H1 (cell line): ENCODE data around the gene CCNA1. TPM values are rescaled to one million over a fixed set of nuclear protein-coding genes. Genes with fewer than 3 reads are reported as not detected.
A peak's percentile ranks its signal among the peaks of the same experiment; 100 is the strongest.

Experiments
- CTCF ChIA-PET: fragments of 300-600 bp; sonication (Branson Sonifier 250); formaldehyde crosslinking; loops from one replicate; lab custom pipeline; 2021; ENCODE audit not compliant: partially characterized antibody; lab: Charles Lee
- POLR2A ChIA-PET: fragments of 300-600 bp; sonication (Branson Sonifier 250); formaldehyde crosslinking; loops from one replicate; lab custom pipeline; 2021; ENCODE audit warnings: inconsistent platforms; ENCODE audit not compliant: partially characterized antibody; lab: Charles Lee
- DNase-seq, 2 experiments: peaks; one replicate each; pipeline versions ENCODE4 v3.0.0 to v3.0.0-alpha.2; 2010 to 2022; ENCODE audit warnings: low spot score in 2 of 2, low read depth in 1 of 2, mixed read lengths in 1 of 2
- FAIRE-seq: peaks from 2 replicates; lab custom pipeline; 2011; peaks lifted over from hg19 to GRCh38; lab: Jason Lieb, UNC
- H2AFZ ChIP-seq: 2 replicates; pipeline ENCODE4 v1.8.1; 2012; ENCODE audit warnings: low read length, inconsistent platforms
- H2AK5ac ChIP-seq: 2 replicates; pipeline ENCODE4 v1.6.1; 2013; ENCODE audit warnings: low read depth, low read length
- H2BK120ac ChIP-seq: replicated peaks from 2 replicates; pipeline ENCODE3; 2013; ENCODE audit warnings: low read depth, low read length, inconsistent platforms
- H2BK12ac ChIP-seq: 2 replicates; pipeline ENCODE4 v1.6.1; 2013; ENCODE audit warnings: low read depth, low read length
- H2BK15ac ChIP-seq: 2 replicates; pipeline ENCODE4 v1.6.1; 2013; ENCODE audit warnings: low read length
- H2BK20ac ChIP-seq: 2 replicates; pipeline ENCODE4 v1.6.1; 2013; ENCODE audit warnings: low read length
- H2BK5ac ChIP-seq: 2 replicates; pipeline ENCODE4 v1.6.1; 2013; ENCODE audit warnings: low read depth, low read length
- H3K14ac ChIP-seq: 2 replicates; pipeline ENCODE4 v1.6.1; 2013; ENCODE audit warnings: inconsistent platforms; ENCODE audit not compliant: insufficient read length
- H3K18ac ChIP-seq: 2 replicates; pipeline ENCODE4 v1.6.1; 2013; ENCODE audit warnings: low read length; ENCODE audit errors: extremely low read depth
- H3K23ac ChIP-seq: 2 replicates; pipeline ENCODE4 v1.6.1; 2013; ENCODE audit warnings: inconsistent platforms; ENCODE audit not compliant: insufficient read length
- H3K23me2 ChIP-seq: 2 replicates; pipeline ENCODE4 v1.6.1; 2013; ENCODE audit warnings: low read depth, low read length
- H3K27ac ChIP-seq: 2 replicates; pipeline ENCODE4 v1.6.1; 2011; ENCODE audit warnings: low read depth, low read length, inconsistent platforms
- H3K27me3 ChIP-seq, 4 experiments: replicated peaks in 1 of 4; 1 replicate in 1 of 4; 2 replicates in 3 of 4; pipeline versions ENCODE4 v1.6.1 to v1.8.1; 2011 to 2013; ENCODE audit warnings: low read length in 3 of 4, mild to moderate bottlenecking in 3 of 4, inconsistent platforms in 2 of 4, mixed read lengths in 2 of 4, moderate library complexity in 1 of 4; ENCODE audit not compliant: control insufficient read depth in 3 of 4, insufficient read depth in 3 of 4; ENCODE audit errors: extremely low read depth in 1 of 4
- H3K36me3 ChIP-seq, 4 experiments: 2 replicates each; pipeline versions ENCODE4 v1.6.1 to v1.8.1; 2011 to 2013; ENCODE audit warnings: mild to moderate bottlenecking in 4 of 4, low read length in 3 of 4, moderate library complexity in 2 of 4, control low read depth in 1 of 4, inconsistent platforms in 1 of 4; ENCODE audit not compliant: insufficient read depth in 4 of 4, control insufficient read depth in 2 of 4
- H3K4ac ChIP-seq: replicated peaks from 2 replicates; pipeline ENCODE3; 2013; ENCODE audit warnings: low read length, low read depth, mixed read lengths, inconsistent platforms; ENCODE audit not compliant: insufficient read length
- H3K4me1 ChIP-seq, 4 experiments: replicated peaks in 1 of 4; 1 replicate in 1 of 4; 2 replicates in 3 of 4; pipeline versions ENCODE4 v1.6.1 to v1.8.1; 2011 to 2013; ENCODE audit warnings: low read length in 3 of 4, inconsistent platforms in 2 of 4, mixed read lengths in 1 of 4; ENCODE audit not compliant: insufficient read depth in 4 of 4, control insufficient read depth in 3 of 4
- H3K4me2 ChIP-seq, 2 experiments: 2 replicates each; pipeline versions ENCODE4 v1.6.1 to v1.8.1; 2011 to 2013; ENCODE audit warnings: low read depth in 2 of 2, low read length in 2 of 2, control low read depth in 1 of 2, inconsistent platforms in 1 of 2, mild to moderate bottlenecking in 1 of 2; ENCODE audit not compliant: insufficient read depth in 1 of 2
- H3K4me3 ChIP-seq, 4 experiments: fragments of 200-600, 300-600 bp in 1 of 4; sonication (generic), shearing (Covaris generic), sonication (Bioruptor Twin) in 1 of 4; 2 replicates each; pipeline versions ENCODE4 v1.5.1 to v1.8.1; 2011 to 2016; ENCODE audit warnings: low read length in 4 of 4, low read depth in 3 of 4, control low read depth in 2 of 4, inconsistent platforms in 2 of 4, mild to moderate bottlenecking in 2 of 4, mixed read lengths in 1 of 4, moderate library complexity in 1 of 4; ENCODE audit not compliant: insufficient read depth in 2 of 4; ENCODE audit errors: extremely low read depth in 1 of 4
- H3K56ac ChIP-seq: replicated peaks from 2 replicates; pipeline ENCODE3; 2013; ENCODE audit warnings: low read depth, mild to moderate bottlenecking, mixed read lengths, low read length, inconsistent platforms; ENCODE audit not compliant: insufficient read length
- H3K79me1 ChIP-seq: 2 replicates; pipeline ENCODE4 v1.6.1; 2013; ENCODE audit warnings: low read depth, low read length, control low read depth
- H3K79me2 ChIP-seq, 2 experiments: 2 replicates each; pipeline versions ENCODE4 v1.6.1 to v1.8.1; 2012 to 2013; ENCODE audit warnings: low read length in 2 of 2, mild to moderate bottlenecking in 2 of 2, inconsistent platforms in 1 of 2; ENCODE audit not compliant: insufficient read depth in 2 of 2, control insufficient read depth in 1 of 2
- H3K9ac ChIP-seq, 4 experiments: replicated peaks in 1 of 4; 1 replicate in 1 of 4; 2 replicates in 3 of 4; pipeline versions ENCODE4 v1.6.1 to v1.8.1; 2011 to 2013; ENCODE audit warnings: low read depth in 3 of 4, low read length in 3 of 4, control low read depth in 2 of 4, mild to moderate bottlenecking in 2 of 4, moderate library complexity in 2 of 4, inconsistent platforms in 1 of 4; ENCODE audit errors: extremely low read depth in 1 of 4
- H3K9me3 ChIP-seq, 2 experiments: 2 replicates each; pipeline versions ENCODE4 v1.6.1 to v1.8.1; 2012 to 2013; ENCODE audit warnings: mild to moderate bottlenecking in 2 of 2, moderate library complexity in 2 of 2, control low read depth in 1 of 2, inconsistent platforms in 1 of 2, low read depth in 1 of 2, low read length in 1 of 2, mixed read lengths in 1 of 2; ENCODE audit not compliant: insufficient read depth in 2 of 2
- H4K20me1 ChIP-seq, 2 experiments: replicated peaks in 1 of 2; 2 replicates each; pipeline versions ENCODE3 to v1.8.1; 2011 to 2013; ENCODE audit warnings: inconsistent platforms in 2 of 2, low read length in 2 of 2, mild to moderate bottlenecking in 1 of 2; ENCODE audit not compliant: insufficient read depth in 2 of 2, control insufficient read depth in 1 of 2
- H4K5ac ChIP-seq: 2 replicates; pipeline ENCODE4 v1.6.1; 2013; ENCODE audit warnings: low read length, low read depth, mixed read lengths, inconsistent platforms; ENCODE audit not compliant: insufficient read length
- H4K8ac ChIP-seq: 2 replicates; pipeline ENCODE4 v1.8.0; 2013; ENCODE audit warnings: mild to moderate bottlenecking, moderate library complexity, low read length, inconsistent platforms; ENCODE audit not compliant: insufficient read depth; ENCODE audit errors: extremely low read depth
- H4K91ac ChIP-seq: replicated peaks from 2 replicates; pipeline ENCODE3; 2013; ENCODE audit warnings: low read length, mixed read lengths, inconsistent platforms; ENCODE audit not compliant: insufficient read length
- JUN ChIP-seq: IDR thresholded peaks from 2 replicates; pipeline ENCODE4 v1.6.1; 2011; ENCODE audit warnings: low read depth, mild to moderate bottlenecking, improper control_type of control experiment, low read length
- MAFK ChIP-seq: IDR thresholded peaks from 2 replicates; pipeline ENCODE4 v1.6.1; 2012; ENCODE audit warnings: low read depth, mild to moderate bottlenecking, improper control_type of control experiment, low read length
- WGBS, 2 experiments: shearing (Covaris generic) in 1 of 2; methylation state at CpG; one replicate each; pipeline versions ENCODE4 v1.1.6 to v1.1.7; 2013 to 2015; ENCODE audit warnings: low lambda C conversion rate in 2 of 2, mixed read lengths in 2 of 2, inconsistent platforms in 1 of 2, low coverage in 1 of 2, missing lambda C conversion rate in 1 of 2; ENCODE audit not compliant: insufficient replicate concordance in 2 of 2, insufficient coverage in 1 of 2, insufficient read length in 1 of 2; ENCODE audit errors: extremely low coverage in 1 of 2, missing lambda C conversion rate in 1 of 2; 5-methylcytosine and 5-hydroxymethylcytosine counted together
- polyA plus RNA-seq, 7 experiments: library from polyadenylated mRNA; depleted of rRNA in 3 of 7; stranded (reverse) in 5 of 7; unstranded in 2 of 7; fragments of >200 nt in 5 of 7; fragments of 200-250 nt in 2 of 7; gene quantifications; 1 replicate in 5 of 7; 2 replicates in 1 of 7; 4 replicates in 1 of 7; pipeline versions ENCODE4 v1.2.1 to v1.2.3, GENCODE V29; 2011 to 2013; ENCODE audit warnings: missing spikeins in 2 of 7, mixed read lengths in 2 of 7
- total RNA-seq: library from RNA; stranded (reverse); fragmentation: NEBNext Ultra II Directional; extraction: Animal tissue kit (Norgen Biotek cat#: 25700); gene quantifications from 2 replicates; pipeline ENCODE4 v1.2.1, GENCODE V29; 2021

CCNA1 gene
- total and polyA plus RNA-seq, 2 of the 8 experiments (the other 6 are each of a cell fraction or from before 2014, with no cell fraction given): 2.2 to 4.1 TPM

DNA sequence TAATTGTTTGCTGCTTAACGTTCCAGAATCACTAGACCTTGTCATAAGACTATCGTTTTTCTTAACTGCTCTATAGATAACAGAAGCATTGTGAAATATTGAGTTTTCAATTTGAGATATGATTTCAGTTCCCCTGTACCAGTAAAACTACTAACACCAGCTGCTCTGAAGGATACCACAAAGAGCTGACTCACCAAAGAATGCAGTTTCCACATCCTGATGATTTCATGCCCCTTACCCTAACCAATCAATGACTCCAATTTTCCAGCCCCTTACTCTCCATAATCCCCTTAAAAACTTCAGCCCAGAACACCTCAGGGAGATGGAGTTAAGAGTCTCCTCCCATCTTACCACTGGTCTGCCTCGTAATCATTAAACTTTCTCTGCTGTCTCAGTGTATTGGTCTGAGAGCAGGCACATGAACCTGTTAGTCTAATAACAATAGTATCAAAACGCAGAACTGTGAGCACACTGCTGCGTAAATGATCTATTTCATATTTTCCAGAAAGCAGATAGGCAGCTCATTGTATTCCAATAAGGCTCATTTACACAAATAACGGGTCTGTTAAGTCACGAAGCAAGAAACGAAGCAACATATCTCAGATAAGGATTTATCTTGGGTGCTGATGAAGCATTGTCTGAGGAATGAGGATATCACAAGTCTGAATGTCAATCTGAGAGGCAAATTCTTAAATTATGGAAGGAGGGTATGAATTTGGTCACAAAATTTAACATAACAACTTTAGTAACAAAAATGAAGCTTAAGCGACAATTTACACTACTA lies 14.1 kb upstream of the CCNA1 start:
- Histone ChIP-seq H3K27me3 (no peaks in the 10 kb centered on the region), H3K4ac (no peak overlapping the region), H3K27ac (no peak overlapping the region), H3K23ac (no peak overlapping the region), H2AFZ (peak overlapping the region; percentile 49), H3K79me1 (no peaks in the 10 kb centered on the region), H3K9me3 (no peaks in the 10 kb centered on the region), H3K9ac (no peak overlapping the region), H2BK20ac (no peak overlapping the region), H3K4me3 (no peak overlapping the region), H3K23me2 (no peaks in the 10 kb centered on the region), H3K4me2 (no peak overlapping the region), H4K8ac (no peak overlapping the region), H3K36me3 (no peaks in the 10 kb centered on the region), H2BK120ac (no peak overlapping the region), H4K5ac (no peak overlapping the region), H3K4me1 (no peaks in the 10 kb centered on the region), H4K20me1 (no peaks in the 10 kb centered on the region), H2BK15ac (no peak overlapping the region), H2BK5ac (0 out of 2 replicates have a peak overlapping the region, but pooled peaks have one; percentile 15), H3K79me2 (no peaks in the 10 kb centered on the region), H2AK5ac (no peak overlapping the region), H2BK12ac (no peak overlapping the region; the same call in 1 of the 2 replicates), H3K14ac (no peak overlapping the region), H3K18ac (no peak overlapping the region), H3K56ac (no peak overlapping the region), H4K91ac (no peak overlapping the region)
- DNase-seq: no peak
- no peak for FAIRE-seq
- 78% methylated on average over 9 of the region's 9 CpGs; no CpG with 5 or more reads in 1 of the 2 experiments for WGBS, 2 experiments
- POLR2A ChIA-PET: interaction anchor here (0.7 kb wide), 1 partner anchor 317 kb away, joined by 3 read pairs; no protein-coding TSS in a partner anchor
- CTCF ChIA-PET: interaction anchor here (0.5 to 3.5 kb wide), 12 partner anchors 8 to 440 kb away, joined by 3 to 15 read pairs (median 4); no protein-coding TSS in a partner anchor
- TF ChIP-seq JUN (no peak), MAFK (peak; percentile 27; the same call in 1 of the 2 replicates)
